HG02973 (cell line): ENCODE results near the gene ZNF124.
"Not testable (repeated sequence)": the region's sequence is repeated elsewhere in the genome, so short reads cannot be mapped to it uniquely, and the experiment has no call there.

ENCODE experiments used
- ATAC-seq: cut with Tn5 transposase; IDR thresholded peaks from one replicate; pipeline ENCODE4 v1.9.1; 2021; ENCODE audit warnings: moderate library complexity; ENCODE audit not compliant: unreplicated experiment

ZNF124 gene

GRCh38 chr1:247173431-247173830, 1.6 kb upstream of the ZNF124 start:
- ATAC-seq: no peak

GRCh38 chr1:247172996-247173395, 1.2 kb upstream of the ZNF124 start:
- ATAC-seq: no peak

- peak; percentile 51 for ATAC-seq
These were observed 377 bp downstream of the ZNF124 start for GRCh38 chr1:247171443-247171842.

- no peak for ATAC-seq
These were observed 6.1 kb downstream of the ZNF124 start for GRCh38 chr1:247165674-247166073.

- ATAC-seq: no peak
These were observed 7.1 kb downstream of the ZNF124 start for GRCh38 chr1:247164694-247165093.

- ATAC-seq: no peak
These were observed 15.0 kb downstream of the ZNF124 start for GRCh38 chr1:247156787-247157232.

- ATAC-seq: no peak
These were observed 24.0 kb downstream of the ZNF124 start for GRCh38 chr1:247147781-247148180.

GRCh38 chr1:247147120-247147519, 24.7 kb downstream of the ZNF124 start:
- ATAC-seq: not testable (repeated sequence)

- no peak for ATAC-seq
These were observed 25.1 kb downstream of the ZNF124 start for GRCh38 chr1:247146671-247147070.

- no peak for ATAC-seq
These were observed 26.5 kb downstream of the ZNF124 start for GRCh38 chr1:247145279-247145678.

GRCh38 chr1:247139557-247139956, 32.3 kb downstream of the ZNF124 start:
- not testable (repeated sequence) for ATAC-seq

- no peak for ATAC-seq
These were observed 40.6 kb downstream of the ZNF124 start for GRCh38 chr1:247131236-247131635.

GRCh38 chr1:247127519-247128282, 44.1 kb downstream of the ZNF124 start:
- ATAC-seq: not testable (repeated sequence)

GRCh38 chr1:247126601-247127000, 45.2 kb downstream of the ZNF124 start:
- ATAC-seq: peak; percentile 59

GRCh38 chr1:247126166-247126565, 45.7 kb downstream of the ZNF124 start:
- peak; percentile 99 for ATAC-seq

GRCh38 chr1:247121382-247121781, 50.4 kb downstream of the ZNF124 start:
- no peak for ATAC-seq

GRCh38 chr1:247120408-247120668, 51.5 kb downstream of the ZNF124 start:
- ATAC-seq: not testable (repeated sequence)

GRCh38 chr1:247119600-247120407, 52.0 kb downstream of the ZNF124 start:
- ATAC-seq: no peak

- ATAC-seq: no peak
These were observed 52.8 kb downstream of the ZNF124 start for GRCh38 chr1:247118946-247119446.

- ATAC-seq: no peak
These were observed 56.3 kb downstream of the ZNF124 start for GRCh38 chr1:247115545-247115944.

- no peak for ATAC-seq
These were observed 56.7 kb downstream of the ZNF124 start for GRCh38 chr1:247115141-247115510.
